GM08714 (cell line): Measurements from ENCODE around the gene DNAJC27.
"Not testable (repeated sequence)": the region's sequence is repeated elsewhere in the genome, so short reads cannot be mapped to it uniquely, and the experiment has no call there.

ENCODE experiments used
- H3K4me3 ChIP-seq: fragments of 200-500 bp; sonication (Bioruptor generic); 2 replicates; pipeline ENCODE4 v1.5.1; 2014; ENCODE audit warnings: mild to moderate bottlenecking, low read length, inconsistent platforms
- ZNF274 ChIP-seq: IDR thresholded peaks from 2 replicates; pipeline ENCODE4 v1.6.1; 2012; ENCODE audit warnings: mild to moderate bottlenecking, low read depth, low read length

Gene DNAJC27

DNA sequence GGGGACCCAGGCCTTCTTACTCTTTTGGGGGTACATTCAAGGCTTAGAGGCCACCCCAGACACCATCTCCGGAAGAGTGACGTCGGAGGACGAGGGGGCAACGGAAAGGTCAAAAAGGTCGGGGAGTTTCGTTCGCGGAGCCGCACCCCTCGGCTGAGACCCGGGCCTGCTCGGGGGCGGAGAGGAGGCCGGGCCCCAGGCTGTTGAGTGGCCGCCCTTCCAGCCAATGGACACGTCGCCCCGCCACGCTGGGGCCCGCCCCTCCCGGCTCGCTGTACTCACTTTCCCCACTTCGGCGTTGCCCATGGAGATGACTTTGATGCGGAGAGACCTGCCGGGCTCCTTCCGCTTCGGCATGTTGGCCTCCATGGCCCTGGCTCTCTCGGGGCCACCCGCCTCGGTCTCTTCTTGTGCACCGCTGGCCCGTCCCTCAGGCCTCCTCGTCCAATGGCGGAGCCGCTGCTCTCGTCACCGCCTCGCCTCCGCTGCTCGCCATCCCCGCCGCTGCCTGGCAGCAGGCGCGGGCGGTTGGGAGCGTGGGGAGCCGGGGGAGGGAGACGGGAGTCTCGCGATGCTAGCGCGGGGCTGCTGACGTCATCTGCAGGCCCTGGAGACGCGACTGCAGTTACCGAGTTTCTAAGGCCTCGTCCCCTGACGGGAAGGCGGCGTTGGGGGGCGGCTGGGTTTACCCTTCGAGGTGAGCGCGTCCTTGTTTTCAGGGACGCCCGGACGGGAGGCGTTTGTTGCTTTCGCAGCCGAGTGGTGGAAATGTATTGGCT, at the start of gene DNAJC27:
TSS of gene DNAJC27 (minus strand) at position 420 of the 779 bp plus-strand sequence. CDS start at position 369, 51 bp downstream.
- H3K4me3 ChIP-seq, result peak within 1 kb of the TSS; percentile 74
- no peak for TF ChIP-seq ZNF274

DNA sequence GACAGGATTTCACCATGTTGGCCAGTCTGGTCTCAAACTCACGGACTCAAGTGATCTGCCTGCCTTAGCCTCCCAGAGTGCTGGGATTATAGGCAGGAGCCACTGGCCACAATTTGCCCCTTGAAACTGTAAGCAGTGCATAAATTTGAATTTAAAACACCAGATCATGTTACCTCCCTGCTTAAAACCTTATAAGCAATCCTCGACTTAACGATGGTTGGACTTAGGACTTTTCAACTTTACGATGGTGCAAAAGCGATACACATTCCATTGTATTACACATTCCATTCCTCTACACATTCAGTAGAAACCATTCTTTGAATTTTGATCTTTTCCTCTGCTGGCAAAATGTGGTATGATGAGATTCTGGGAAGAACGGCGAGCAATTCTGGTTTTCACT, 46.9 kb upstream of the DNAJC27 start:
- TF ChIP-seq ZNF274, result no peak

DNA sequence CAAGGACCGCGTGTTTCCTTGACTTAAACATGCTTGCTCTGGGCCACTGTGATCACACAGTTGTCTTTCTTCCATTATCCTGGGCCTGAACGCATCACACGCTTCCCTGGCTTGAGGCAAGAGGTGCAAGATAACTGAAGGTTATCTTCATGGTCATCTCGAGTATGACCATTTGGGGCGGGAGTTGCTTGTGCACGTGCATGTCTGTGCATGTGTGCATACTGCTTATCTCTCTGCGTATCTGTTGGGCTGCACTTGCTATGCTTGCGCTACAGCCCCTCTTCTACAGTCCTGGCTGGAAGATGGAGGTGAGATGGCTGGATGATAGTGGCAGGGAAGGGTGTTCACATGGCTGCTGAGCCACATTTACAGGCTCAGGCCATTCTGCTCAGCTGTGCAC, 42.9 kb upstream of the DNAJC27 start:
- H3K4me3 ChIP-seq, result no peak overlapping the region
- TF ChIP-seq ZNF274, result no peak

More for the DNA sequence above, 46.9 kb upstream of the DNAJC27 start:
- H3K4me3 ChIP-seq, result no peak overlapping the region

DNA sequence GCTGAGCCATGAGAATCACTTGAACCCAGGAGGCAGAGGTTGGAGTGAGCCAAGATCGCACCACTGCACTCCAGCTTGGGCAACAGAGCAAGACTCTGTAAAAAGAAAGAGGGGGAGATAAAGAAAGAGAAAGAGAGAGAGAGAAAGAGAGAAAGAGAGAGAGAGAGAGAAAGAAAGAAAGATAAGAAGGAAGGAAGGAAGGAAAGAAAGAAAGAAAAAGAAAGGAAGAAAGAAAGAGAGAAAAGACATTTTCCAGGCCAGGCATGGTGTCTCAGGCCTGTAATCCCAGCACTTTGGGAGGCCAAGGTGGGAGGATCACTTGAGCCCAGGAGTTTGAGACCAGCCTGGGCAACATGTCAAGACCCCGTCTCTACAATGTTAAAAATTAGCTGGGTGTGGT, 39.6 kb upstream of the DNAJC27 start:
- not testable (repeated sequence) for H3K4me3 ChIP-seq

DNA sequence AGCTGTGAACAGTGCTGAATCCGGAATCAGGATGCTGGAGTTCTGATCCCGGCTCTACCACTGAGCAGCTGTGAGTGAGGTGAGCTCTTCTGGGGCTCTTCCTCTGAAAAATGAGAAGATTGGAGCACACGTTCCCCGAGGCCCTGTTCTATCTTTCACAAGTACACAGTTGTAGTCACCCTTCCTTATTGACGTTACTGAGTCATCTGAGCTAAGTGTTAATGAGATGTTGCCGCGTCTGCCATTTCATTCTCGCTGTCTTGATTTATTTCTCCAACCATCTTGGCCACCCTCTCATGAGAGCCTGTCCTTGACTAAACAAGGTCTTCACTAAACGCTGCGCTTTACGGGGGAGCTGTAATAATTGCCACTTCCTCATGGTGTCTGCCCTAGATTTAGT, 38.2 kb upstream of the DNAJC27 start:
- H3K4me3 ChIP-seq, result no peak overlapping the region
- no peak for TF ChIP-seq ZNF274

DNA sequence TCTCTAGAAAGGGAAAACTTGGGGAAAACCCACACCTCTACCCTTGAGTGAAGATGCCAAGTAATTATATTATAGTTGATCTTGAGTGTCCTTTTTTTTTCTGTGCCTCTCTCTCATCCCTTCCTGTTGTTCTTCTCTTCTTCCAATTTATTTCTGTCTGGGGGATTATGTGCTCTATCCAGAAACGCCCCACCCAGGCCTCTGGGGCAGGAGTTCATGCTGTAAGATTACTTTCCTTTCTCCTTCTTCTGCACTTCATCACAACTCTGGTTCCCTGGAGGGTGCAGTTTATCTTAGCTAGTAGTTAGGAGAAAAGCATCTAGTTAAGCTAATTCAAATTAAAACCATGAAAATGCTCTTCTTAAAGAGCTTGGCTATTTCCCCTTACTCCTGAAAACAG, 30.3 kb upstream of the DNAJC27 start:
- TF ChIP-seq ZNF274, result no peak
- no peak overlapping the region for H3K4me3 ChIP-seq

DNA sequence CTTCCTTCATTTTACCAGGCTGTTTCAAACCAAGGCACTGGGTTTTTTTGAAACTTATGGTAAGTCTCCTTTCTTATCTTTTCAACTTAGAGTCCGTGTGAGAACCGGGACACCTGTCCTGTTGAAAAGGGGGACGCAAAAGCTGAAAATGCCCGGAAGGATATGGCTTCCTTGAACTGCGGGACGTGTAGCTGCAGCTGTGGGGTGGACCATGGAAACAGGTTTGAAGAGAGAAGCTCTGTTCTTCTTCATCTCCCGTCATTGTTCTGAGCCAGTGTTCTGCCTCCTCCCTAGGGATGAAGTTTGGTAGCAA, 29.5 kb upstream of the DNAJC27 start:
- no peak overlapping the region for H3K4me3 ChIP-seq
- TF ChIP-seq ZNF274, result no peak

DNA sequence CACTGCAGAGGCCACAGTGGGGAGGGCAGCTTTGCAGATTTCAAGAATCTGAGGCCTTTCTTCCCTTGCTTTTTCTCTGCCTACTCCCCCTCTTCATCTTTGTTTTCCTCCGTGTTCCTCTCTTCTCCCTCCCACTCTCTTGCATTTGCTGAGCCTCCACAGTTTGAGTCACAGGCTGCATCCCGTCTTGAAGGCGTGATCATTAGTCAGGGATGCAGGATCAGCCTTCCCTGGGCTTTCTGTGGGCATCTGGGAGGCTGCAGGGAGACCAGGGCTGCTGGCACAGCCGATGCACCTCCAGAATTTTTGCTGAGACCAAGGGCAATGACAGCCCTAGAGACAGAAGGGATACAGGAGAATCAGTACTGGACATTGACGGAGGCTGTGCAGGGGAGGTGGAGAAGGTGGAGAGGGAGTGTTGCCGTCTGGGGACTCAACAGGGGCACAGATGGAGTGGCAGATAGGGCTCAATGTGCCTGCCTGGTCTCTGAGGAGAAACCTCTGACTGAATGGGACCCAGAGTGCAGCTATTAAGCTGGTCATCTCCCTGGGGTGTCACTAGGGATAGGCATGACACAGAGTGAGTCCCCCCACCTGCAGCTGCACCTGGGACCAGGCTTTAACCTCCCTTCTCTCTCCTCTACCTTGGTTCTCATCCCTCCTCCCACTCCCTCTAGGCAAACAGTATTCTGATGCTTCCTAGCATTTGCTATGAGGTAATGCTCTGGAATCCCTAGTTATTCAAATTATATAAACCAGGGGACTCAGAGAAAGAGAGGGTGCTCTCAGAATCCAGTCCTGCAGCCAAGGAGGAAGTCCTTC, 29.0 kb upstream of the DNAJC27 start:
- no peak overlapping the region for H3K4me3 ChIP-seq
- no peak for TF ChIP-seq ZNF274

DNA sequence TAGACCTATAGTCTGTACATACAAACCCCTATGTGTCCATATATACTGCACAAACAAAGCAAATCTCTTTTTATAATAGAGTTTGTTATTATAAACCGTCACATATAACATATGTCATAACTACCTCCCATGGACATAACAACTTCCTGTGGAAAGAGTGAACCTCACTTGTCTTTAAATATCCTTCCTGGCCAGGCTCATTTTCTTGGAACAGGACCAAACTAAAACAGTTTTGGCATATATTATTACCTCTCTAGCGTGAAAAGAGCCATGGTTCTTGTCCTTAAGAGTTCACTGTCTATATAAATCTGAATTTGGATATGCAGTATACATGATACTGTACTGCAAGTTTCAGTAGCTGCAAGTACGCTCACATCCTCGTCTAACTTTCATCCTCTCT, 28.3 kb upstream of the DNAJC27 start:
- H3K4me3 ChIP-seq, result no peak overlapping the region
- TF ChIP-seq ZNF274, result no peak

DNA sequence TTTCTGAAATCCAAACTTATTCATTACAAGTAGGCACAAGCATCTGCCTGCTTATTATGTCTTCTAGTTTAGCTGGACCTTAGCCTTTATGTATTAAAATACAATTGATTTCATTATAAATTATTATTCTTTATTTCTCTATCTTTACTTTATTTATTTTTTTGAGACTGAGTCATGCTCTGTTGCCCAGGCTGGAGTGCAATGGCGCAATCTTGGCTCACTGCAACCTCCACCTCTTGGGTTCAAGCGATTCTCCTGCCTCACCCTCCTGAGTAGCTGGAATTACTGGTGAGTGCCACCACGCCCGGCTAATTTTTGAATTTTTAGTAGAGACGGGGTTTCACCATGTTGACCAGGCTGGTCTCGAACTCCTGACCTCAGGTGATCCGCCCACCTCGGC, 27.3 kb upstream of the DNAJC27 start:
- not testable (repeated sequence) for H3K4me3 ChIP-seq

DNA sequence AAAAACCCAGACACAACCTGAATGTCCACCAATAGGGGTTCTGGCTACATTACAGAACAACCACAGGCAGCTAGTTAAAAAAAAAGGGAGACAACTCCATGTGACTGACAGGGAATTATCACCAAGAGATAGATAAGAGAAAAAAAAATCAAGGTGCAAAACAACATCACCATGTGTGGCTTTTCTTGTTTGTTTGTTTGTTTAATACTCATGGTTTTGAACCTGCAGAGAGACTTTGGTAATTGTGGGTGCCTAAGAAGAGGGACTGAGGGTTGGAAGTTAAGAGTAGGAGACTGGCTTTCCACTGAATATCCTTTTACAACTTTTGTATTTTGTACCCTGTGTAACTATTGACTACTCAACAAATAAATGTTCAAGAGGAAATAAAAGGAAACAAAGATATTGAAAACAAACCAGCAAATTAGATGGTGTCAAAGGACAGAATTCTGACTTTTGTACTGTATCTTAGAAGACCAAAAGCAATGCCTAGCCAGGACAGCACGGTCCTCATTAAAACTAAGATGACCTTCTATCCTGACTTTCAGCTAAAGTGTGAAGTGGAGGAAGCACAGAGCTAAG, 22.5 kb upstream of the DNAJC27 start:
- TF ChIP-seq ZNF274, result no peak
- H3K4me3 ChIP-seq, result no peak overlapping the region

DNA sequence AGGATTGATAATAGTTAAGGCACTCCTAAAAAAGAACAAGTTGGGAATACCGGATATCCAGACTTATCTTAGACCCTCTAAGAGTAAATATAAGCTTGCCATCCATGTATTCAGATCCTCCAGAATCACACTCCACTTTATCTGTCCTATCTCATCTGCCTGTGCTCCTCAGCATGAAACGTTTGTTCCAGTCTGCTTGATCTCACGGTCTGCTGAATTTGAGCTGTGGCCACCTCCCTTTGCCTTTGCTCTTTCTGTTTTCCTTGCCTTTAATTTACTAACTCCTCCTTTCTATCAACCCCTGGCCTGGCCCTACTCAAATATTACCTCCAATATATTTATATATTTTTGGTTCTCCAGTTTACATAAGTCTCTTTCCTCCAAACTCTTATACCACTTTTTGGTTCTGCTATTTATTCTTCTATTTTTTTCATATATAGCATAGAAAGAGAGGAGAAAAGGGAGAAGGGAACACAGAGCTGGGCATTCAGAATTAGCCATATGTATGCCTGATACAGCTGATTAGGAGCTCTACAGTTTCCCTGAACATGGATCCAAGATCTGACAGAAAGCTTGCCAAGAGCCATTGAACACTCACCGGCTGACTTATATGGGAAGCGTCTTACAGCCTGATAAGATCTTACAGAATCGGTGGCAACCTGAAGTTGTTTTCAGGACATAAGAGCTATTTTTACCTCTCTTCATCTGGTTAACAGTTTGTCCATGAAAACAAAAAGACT, 21.8 kb upstream of the DNAJC27 start:
- no peak for TF ChIP-seq ZNF274
- no peak overlapping the region for H3K4me3 ChIP-seq

DNA sequence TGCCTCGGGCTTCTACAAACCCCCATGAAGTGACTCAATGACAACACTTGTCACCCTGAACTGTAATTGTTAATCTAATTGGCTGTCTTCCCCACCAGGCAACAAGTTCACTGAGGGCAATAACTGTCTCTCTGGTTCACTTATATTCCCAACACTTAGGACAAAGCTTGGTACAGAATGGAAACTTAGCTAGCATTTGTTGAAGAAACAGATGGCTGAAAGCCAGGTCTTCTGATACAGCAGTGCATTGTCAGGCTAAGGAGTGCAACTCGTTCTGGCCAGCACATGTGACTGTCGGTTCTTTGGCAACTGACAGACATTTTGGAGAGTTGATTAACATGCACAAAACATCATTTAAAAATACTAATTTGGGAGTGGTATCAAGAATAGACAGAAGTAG, 14.6 kb upstream of the DNAJC27 start:
- TF ChIP-seq ZNF274, result no peak
- no peak overlapping the region for H3K4me3 ChIP-seq

DNA sequence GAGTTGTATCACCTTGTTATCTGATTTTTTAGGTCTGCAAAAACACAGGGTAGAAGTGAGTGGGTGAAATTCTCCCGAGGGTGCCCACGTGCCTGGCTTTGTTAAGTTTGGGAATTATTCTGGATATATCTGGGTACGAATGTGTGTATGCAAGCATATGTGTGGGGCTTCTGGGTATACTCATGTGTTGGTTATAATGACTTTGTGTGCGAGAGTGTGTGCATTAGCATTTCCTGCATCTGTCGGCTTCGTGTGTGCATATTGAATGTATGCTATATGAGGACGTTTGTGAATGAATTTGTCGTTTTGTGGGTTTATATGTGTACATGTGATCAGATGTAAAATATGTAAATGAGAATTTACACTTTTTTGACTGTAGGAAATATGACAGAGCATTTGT, 13.8 kb upstream of the DNAJC27 start:
- H3K4me3 ChIP-seq, result no peak overlapping the region
- TF ChIP-seq ZNF274, result no peak
